AG04449 (cell line): ENCODE data around the gene CWC27.
A peak's percentile ranks its signal among the peaks of the same experiment; 100 is the strongest.

Experiments
- CTCF ChIA-PET: fragments of 350-600 bp; formaldehyde crosslinking; extraction: SDS; loops from one replicate; lab custom pipeline; 2021; ENCODE audit warnings: antibody characterized with exemption; lab: Yijun Ruan, JAX
- POLR2A ChIA-PET: fragments of 400-600, 350-600 bp; formaldehyde crosslinking; extraction: SDS; loops from one replicate; lab custom pipeline; 2020; ENCODE audit warnings: antibody characterized with exemption, inconsistent platforms; lab: Yijun Ruan, JAX
- DNase-seq: peaks from one replicate; pipeline ENCODE4 v3.0.0-alpha.2; 2010; ENCODE audit warnings: low read depth, low spot score
- H3K4me3 ChIP-seq: 2 replicates; pipeline ENCODE4 v1.5.1; 2011; ENCODE audit warnings: low read depth, mild to moderate bottlenecking, control low read depth, low read length
- CTCF ChIP-seq: IDR thresholded peaks from one replicate; pipeline ENCODE4 v1.5.1; 2011; ENCODE audit warnings: mild to moderate bottlenecking, moderate library complexity, low read length, control low read depth, inconsistent platforms; ENCODE audit not compliant: insufficient read depth; ENCODE audit errors: missing control alignments

Gene CWC27

GRCh38 chr5:65061974-65062353, 293.2 kb downstream of the CWC27 start:
- ChIA-PET POLR2A (interaction anchor here (1.0 kb wide), 1 partner anchor 29 kb away, joined by 3 read pairs; no protein-coding TSS in a partner anchor), CTCF (interaction anchor here (0.9 to 1.3 kb wide), 2 partner anchors 251 to 422 kb away, joined by 3 read pairs; no protein-coding TSS in a partner anchor)
- no peak for DNase-seq
- no peak for TF ChIP-seq CTCF
- H3K4me3 ChIP-seq: no peak overlapping the region

GRCh38 chr5:65062469-65063083, 293.8 kb downstream of the CWC27 start:
- no peak overlapping the region for H3K4me3 ChIP-seq
- peak; percentile 91 for DNase-seq
- TF ChIP-seq CTCF: no peak
- ChIA-PET CTCF (interaction anchor here (0.9 to 1.3 kb wide), 2 partner anchors 252 to 421 kb away, joined by 3 read pairs; no protein-coding TSS in a partner anchor), POLR2A (interaction anchor here (0.6 to 1.0 kb wide), 2 partner anchors 30 to 122 kb away, joined by 3 to 4 read pairs; no protein-coding TSS in a partner anchor)

- TF ChIP-seq CTCF: no peak
- DNase-seq: no peak
- ChIA-PET CTCF (interaction anchor here (0.6 to 1.8 kb wide), 4 partner anchors 9 to 35 kb away, joined by 3 to 11 read pairs (median 4); no protein-coding TSS in a partner anchor), POLR2A (no interaction called here)
- no peak overlapping the region for H3K4me3 ChIP-seq
Observed at GRCh38 chr5:65065001-65065511, 296.3 kb downstream of the CWC27 start.

- ChIA-PET CTCF (interaction anchor here (2.2 kb wide), 1 partner anchor 9 kb away, joined by 8 read pairs; no protein-coding TSS in a partner anchor), POLR2A (no interaction called here)
- no peak for TF ChIP-seq CTCF
- no peak for DNase-seq
- H3K4me3 ChIP-seq: no peak overlapping the region
Observed at GRCh38 chr5:65066387-65067146, 297.8 kb downstream of the CWC27 start.

GRCh38 chr5:65067147-65067506, 298.4 kb downstream of the CWC27 start:
- ChIA-PET POLR2A (no interaction called here), CTCF (interaction anchor here (0.7 to 2.2 kb wide), 5 partner anchors 9 to 416 kb away, joined by 3 to 8 read pairs (median 3); no protein-coding TSS in a partner anchor)
- DNase-seq: no peak
- TF ChIP-seq CTCF: no peak
- no peak overlapping the region for H3K4me3 ChIP-seq
